ENCODE results near the gene SFXN4.

GRCh38 chr10:119149729-119150128 is 15.8 kb downstream of the SFXN4 start:
- TF ChIP-seq ISL1 (CRISPR knock-in tag; IDR thresholded peaks at IDR 0.05) (no peak), TCF4 (CRISPR knock-in tag; IDR thresholded peaks at IDR 0.05; ENCODE audit: borderline replicate concordance) (no peak), TSHZ2 (CRISPR knock-in tag; IDR thresholded peaks at IDR 0.05) (no peak), GLIS3 (CRISPR knock-in tag; IDR thresholded peaks at IDR 0.05) (no peak), CSDC2 (CRISPR knock-in tag; IDR thresholded peaks at IDR 0.05) (no peak), ZFP30 (CRISPR knock-in tag; IDR thresholded peaks at IDR 0.05) (no peak), ZNF70 (CRISPR knock-in tag; IDR thresholded peaks at IDR 0.05) (no peak), BACH2 (CRISPR knock-in tag; IDR thresholded peaks at IDR 0.05; ENCODE audit: borderline replicate concordance) (no peak), ARNTL (CRISPR knock-in tag; IDR thresholded peaks at IDR 0.05; ENCODE audit: borderline replicate concordance, low read depth) (no peak), CSRNP3 (CRISPR knock-in tag; IDR thresholded peaks at IDR 0.05) (no peak), PATZ1 (CRISPR knock-in tag; IDR thresholded peaks at IDR 0.05; ENCODE audit: borderline replicate concordance) (no peak), ZNF8 (CRISPR knock-in tag; IDR thresholded peaks at IDR 0.05) (no peak), RARB (CRISPR knock-in tag; IDR thresholded peaks at IDR 0.05) (no peak)
